GM23338 (cell line): ENCODE data around the gene PRKCI. TPM values are rescaled to one million over a fixed set of nuclear protein-coding genes. Genes with fewer than 3 reads are reported as not detected.

Experiments
- ATAC-seq: fragments of 200-7000 bp; cut with Tn5 transposase; 3 replicates; pipeline ENCODE4 v1.9.1; 2020
- DNase-seq: peaks from one replicate; pipeline ENCODE4 v3.0.0-alpha.2; 2015; ENCODE audit warnings: low spot score
- H2AFZ ChIP-seq: fragments of 200-600 bp; sonication (generic); 2 replicates; pipeline ENCODE4 v1.8.0; 2016; ENCODE audit warnings: antibody characterized with exemption, mild to moderate bottlenecking, moderate library complexity
- H3F3A ChIP-seq: fragments of 200-600 bp; sonication (generic); replicated peaks from 2 replicates; pipeline ENCODE4 v1.8.0; 2017; ENCODE audit warnings: antibody characterized with exemption, mixed run types, low read depth
- H3K27ac ChIP-seq: fragments of 200-600 bp; sonication (generic); 2 replicates; pipeline ENCODE4 v1.6.1; 2016; ENCODE audit warnings: low read depth
- H3K27me3 ChIP-seq: fragments of 200-600 bp; sonication (generic); 2 replicates; pipeline ENCODE4 v1.8.0; 2016; ENCODE audit warnings: mild to moderate bottlenecking, mixed run types, moderate library complexity; ENCODE audit not compliant: insufficient read depth
- H3K36me3 ChIP-seq: fragments of 200-600 bp; sonication (generic); 2 replicates; pipeline ENCODE4 v1.8.0; 2016; ENCODE audit warnings: mild to moderate bottlenecking; ENCODE audit not compliant: insufficient read depth
- H3K4me1 ChIP-seq: fragments of 200-600 bp; sonication (generic); 2 replicates; pipeline ENCODE4 v1.8.0; 2016; ENCODE audit warnings: mild to moderate bottlenecking, moderate library complexity; ENCODE audit not compliant: insufficient read depth
- H3K4me2 ChIP-seq: fragments of 200-600 bp; sonication (generic); 2 replicates; pipeline ENCODE4 v1.7.1; 2017; ENCODE audit warnings: mixed run types
- H3K4me3 ChIP-seq: fragments of 200-600 bp; sonication (generic); 2 replicates; pipeline ENCODE4 v1.6.1; 2016; ENCODE audit warnings: mixed run types
- H3K79me2 ChIP-seq: fragments of 200-600 bp; sonication (generic); replicated peaks from 2 replicates; pipeline ENCODE4 v1.8.0; 2017; ENCODE audit warnings: mild to moderate bottlenecking; ENCODE audit not compliant: insufficient read depth
- H3K9me2 ChIP-seq: fragments of 200-600 bp; sonication (generic); 2 replicates; pipeline ENCODE4 v1.8.0; 2017; ENCODE audit not compliant: insufficient read depth
- H4K20me1 ChIP-seq: fragments of 200-600 bp; sonication (generic); replicated peaks from 2 replicates; pipeline ENCODE4 v1.8.0; 2017; ENCODE audit warnings: mild to moderate bottlenecking; ENCODE audit not compliant: insufficient read depth
- H3K27ac Mint-ChIP-seq: 2 replicates; pipeline ENCODE4 v1.8.0; 2020; ENCODE audit warnings: inconsistent platforms, mild to moderate bottlenecking, moderate library complexity, mixed read lengths
- H3K27me3 Mint-ChIP-seq: 3 replicates; pipeline ENCODE4 v1.8.0; 2022; ENCODE audit warnings: low read depth, mild to moderate bottlenecking, moderate library complexity, mixed read lengths, inconsistent platforms; ENCODE audit not compliant: insufficient read depth, poor library complexity
- H3K36me3 Mint-ChIP-seq: 3 replicates; pipeline ENCODE4 v1.8.0; 2021; ENCODE audit warnings: low read depth, mild to moderate bottlenecking, inconsistent platforms, moderate library complexity, mixed read lengths
- H3K4me1 Mint-ChIP-seq: 3 replicates; pipeline ENCODE4 v1.8.0; 2020; ENCODE audit warnings: mild to moderate bottlenecking, inconsistent platforms, mixed read lengths
- H3K4me3 Mint-ChIP-seq: 3 replicates; pipeline ENCODE4 v1.8.0; 2021; ENCODE audit warnings: moderate library complexity, mild to moderate bottlenecking, inconsistent platforms, mixed read lengths
- H3K9me3 Mint-ChIP-seq: 3 replicates; pipeline ENCODE4 v1.8.0; 2020; ENCODE audit warnings: moderate library complexity, mild to moderate bottlenecking, inconsistent platforms, mixed read lengths
- CREB1 ChIP-seq: fragments of 250-450 bp; sonication (Bioruptor Pico); IDR thresholded peaks from 2 replicates; pipeline ENCODE4 v1.5.0; 2020; ENCODE audit warnings: low read depth, mild to moderate bottlenecking, moderate library complexity
- EZH2 ChIP-seq: fragments of 200-600 bp; sonication (generic); IDR thresholded peaks from one replicate; pipeline ENCODE4 v1.8.0; 2017; ENCODE audit warnings: antibody characterized with exemption, mild to moderate bottlenecking, low read depth; ENCODE audit not compliant: unreplicated experiment
- EZH2phosphoT487 ChIP-seq: fragments of 200-600 bp; sonication (generic); IDR thresholded peaks from one replicate; pipeline ENCODE4 v1.8.1; 2018; ENCODE audit warnings: antibody characterized with exemption; ENCODE audit not compliant: unreplicated experiment
- JUNB ChIP-seq: IDR thresholded peaks from one replicate; pipeline ENCODE4 v1.6.1; 2016; ENCODE audit warnings: antibody characterized with exemption; ENCODE audit not compliant: unreplicated experiment
- NANOG ChIP-seq: IDR thresholded peaks from 2 replicates; pipeline ENCODE4 v1.6.1; 2016; ENCODE audit warnings: antibody characterized with exemption, borderline replicate concordance
- POLR2AphosphoS5 ChIP-seq: IDR thresholded peaks from 2 replicates; pipeline ENCODE4 v1.6.1; 2016; ENCODE audit warnings: antibody characterized with exemption, low read depth
- STAT1 ChIP-seq: IDR thresholded peaks from one replicate; pipeline ENCODE4 v1.6.1; 2016; ENCODE audit warnings: antibody characterized with exemption; ENCODE audit not compliant: unreplicated experiment
- ZNF114 ChIP-seq: fragments of 250-450 bp; sonication (Bioruptor Pico); IDR thresholded peaks from 2 replicates; pipeline ENCODE4 v1.5.0; 2020; ENCODE audit warnings: mild to moderate bottlenecking, moderate library complexity
- polyA plus RNA-seq: library from polyadenylated mRNA; unstranded; fragments of >200 nt; fragmentation: Nextera tagmentation; extraction: Ambion mirVana; gene quantifications from 2 replicates; pipeline ENCODE4 v1.2.1, GENCODE V29; 2016
- total RNA-seq: library from RNA; depleted of rRNA; stranded (reverse); fragments of >200 nt; shearing (Covaris generic); gene quantifications from 2 replicates; pipeline ENCODE4 v1.2.3, GENCODE V29; 2014
- TF ChIP-seq, protein P1 (sequence below): IDR thresholded peaks from one replicate; pipeline ENCODE4 v1.6.1; 2018; ENCODE audit warnings: antibody characterized with exemption; ENCODE audit not compliant: unreplicated experiment
- TF ChIP-seq, protein P2 (sequence below): IDR thresholded peaks from 2 replicates; pipeline ENCODE4 v1.6.1; 2016; ENCODE audit warnings: antibody characterized with exemption
- TF ChIP-seq, protein P3 (sequence below): fragments of 250-450 bp; sonication (Bioruptor Pico); IDR thresholded peaks from 2 replicates; pipeline ENCODE4 v1.5.0; 2020; ENCODE audit warnings: mild to moderate bottlenecking, moderate library complexity
- TF ChIP-seq, protein P4 (sequence below), 2 experiments: fragments of 200-600 bp in 1 of 2; sonication (generic) in 1 of 2; conservative IDR thresholded peaks; 2 replicates each; pipeline versions ENCODE4 v1.5.1 to v1.6.1; 2016 to 2017; ENCODE audit warnings: antibody characterized with exemption in 2 of 2, low read depth in 2 of 2, mild to moderate bottlenecking in 2 of 2, moderate library complexity in 1 of 2

Gene PRKCI
- total and polyA plus RNA-seq, 2 experiments from 2014 or later, result 58.0 to 119 TPM

DNA sequence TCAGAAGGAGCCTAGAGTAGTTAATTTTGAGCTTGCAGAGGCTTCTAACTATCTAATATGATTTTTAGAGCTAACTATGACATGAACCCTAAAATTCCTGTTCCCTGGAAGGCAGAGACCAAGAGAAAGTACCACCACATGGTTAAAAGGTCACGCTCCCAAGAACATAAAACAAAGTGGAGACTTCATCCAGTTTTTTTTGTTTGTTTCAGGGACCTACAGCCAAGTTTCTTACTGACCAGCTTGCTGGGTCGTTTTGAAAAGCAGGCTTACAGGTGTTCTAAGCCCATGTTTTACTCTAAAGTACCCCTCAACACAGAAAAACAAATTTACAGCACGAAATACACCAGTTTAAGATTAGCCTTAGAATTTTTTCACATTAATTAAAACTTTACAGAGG lies 95.7 kb downstream of the PRKCI start (continued):
- TF ChIP-seq NANOG, result no peak
- TF ChIP-seq EZH2, result no peak
- TF ChIP-seq ZNF114, result no peak
- TF ChIP-seq, protein P1, sequence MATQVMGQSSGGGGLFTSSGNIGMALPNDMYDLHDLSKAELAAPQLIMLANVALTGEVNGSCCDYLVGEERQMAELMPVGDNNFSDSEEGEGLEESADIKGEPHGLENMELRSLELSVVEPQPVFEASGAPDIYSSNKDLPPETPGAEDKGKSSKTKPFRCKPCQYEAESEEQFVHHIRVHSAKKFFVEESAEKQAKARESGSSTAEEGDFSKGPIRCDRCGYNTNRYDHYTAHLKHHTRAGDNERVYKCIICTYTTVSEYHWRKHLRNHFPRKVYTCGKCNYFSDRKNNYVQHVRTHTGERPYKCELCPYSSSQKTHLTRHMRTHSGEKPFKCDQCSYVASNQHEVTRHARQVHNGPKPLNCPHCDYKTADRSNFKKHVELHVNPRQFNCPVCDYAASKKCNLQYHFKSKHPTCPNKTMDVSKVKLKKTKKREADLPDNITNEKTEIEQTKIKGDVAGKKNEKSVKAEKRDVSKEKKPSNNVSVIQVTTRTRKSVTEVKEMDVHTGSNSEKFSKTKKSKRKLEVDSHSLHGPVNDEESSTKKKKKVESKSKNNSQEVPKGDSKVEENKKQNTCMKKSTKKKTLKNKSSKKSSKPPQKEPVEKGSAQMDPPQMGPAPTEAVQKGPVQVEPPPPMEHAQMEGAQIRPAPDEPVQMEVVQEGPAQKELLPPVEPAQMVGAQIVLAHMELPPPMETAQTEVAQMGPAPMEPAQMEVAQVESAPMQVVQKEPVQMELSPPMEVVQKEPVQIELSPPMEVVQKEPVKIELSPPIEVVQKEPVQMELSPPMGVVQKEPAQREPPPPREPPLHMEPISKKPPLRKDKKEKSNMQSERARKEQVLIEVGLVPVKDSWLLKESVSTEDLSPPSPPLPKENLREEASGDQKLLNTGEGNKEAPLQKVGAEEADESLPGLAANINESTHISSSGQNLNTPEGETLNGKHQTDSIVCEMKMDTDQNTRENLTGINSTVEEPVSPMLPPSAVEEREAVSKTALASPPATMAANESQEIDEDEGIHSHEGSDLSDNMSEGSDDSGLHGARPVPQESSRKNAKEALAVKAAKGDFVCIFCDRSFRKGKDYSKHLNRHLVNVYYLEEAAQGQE, result no peak
- no peak for TF ChIP-seq STAT1
- TF ChIP-seq POLR2AphosphoS5, result no peak
- TF ChIP-seq CREB1, result no peak

DNA sequence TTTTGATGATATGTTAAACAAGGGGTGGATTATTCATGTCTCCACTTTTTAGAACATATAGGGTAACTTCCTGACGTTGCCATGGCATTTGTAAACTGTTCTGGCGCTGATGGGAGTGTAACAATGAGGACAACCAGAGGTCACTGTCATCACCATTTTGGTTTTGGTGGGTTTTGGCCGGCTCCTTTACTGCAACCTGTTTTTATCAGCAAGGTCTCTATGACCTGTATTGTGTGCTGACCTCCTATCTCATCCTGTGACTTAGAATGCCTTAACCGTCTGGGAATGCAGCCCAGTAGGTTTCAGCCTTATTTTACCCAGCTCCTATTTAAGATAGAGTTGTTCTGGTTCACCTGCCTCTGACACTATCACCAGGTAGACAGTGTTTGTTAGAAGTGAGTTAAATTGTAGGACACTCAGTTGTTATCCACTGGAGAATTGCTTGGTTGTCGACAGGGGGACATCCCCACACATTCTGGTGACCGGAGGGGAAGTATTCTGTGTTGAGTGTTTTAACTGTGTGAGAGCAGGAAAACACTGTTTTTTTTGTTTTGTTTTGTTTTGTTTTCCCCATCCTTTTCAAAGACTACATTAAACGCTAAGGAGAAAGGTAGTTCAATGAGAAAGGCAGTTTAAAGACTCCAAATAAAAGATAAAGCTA lies 98.4 kb downstream of the PRKCI start:
- H3K4me3 Mint-ChIP-seq, result no peak overlapping the region
- Histone ChIP-seq H3K36me3 (no peaks in the 10 kb centered on the region), H3K79me2 (no peaks in the 10 kb centered on the region), H3F3A (no peaks in the 10 kb centered on the region), H3K27me3 (peaks cover 5% of the 10 kb centered on the region; the same call in 1 of the 2 replicates), H3K9me2 (no peaks in the 10 kb centered on the region), H4K20me1 (no peaks in the 10 kb centered on the region), H3K4me2 (no peak overlapping the region), H2AFZ (no peak overlapping the region), H3K27ac (no peak overlapping the region), H3K4me3 (no peak overlapping the region), H3K4me1 (peaks cover 50% of the 10 kb centered on the region)
- no peak overlapping the region for H3K27ac Mint-ChIP-seq
- no peak for DNase-seq
- peaks cover 6% of the 10 kb centered on the region; the same call in 2 of the 3 replicates for H3K36me3 Mint-ChIP-seq
- peaks cover 7% of the 10 kb centered on the region for H3K27me3 Mint-ChIP-seq
- no peak for ATAC-seq
- peaks cover 48% of the 10 kb centered on the region for H3K4me1 Mint-ChIP-seq
- H3K9me3 Mint-ChIP-seq, result peaks cover 12% of the 10 kb centered on the region
- TF ChIP-seq ZNF114, result no peak
- TF ChIP-seq, protein P2, sequence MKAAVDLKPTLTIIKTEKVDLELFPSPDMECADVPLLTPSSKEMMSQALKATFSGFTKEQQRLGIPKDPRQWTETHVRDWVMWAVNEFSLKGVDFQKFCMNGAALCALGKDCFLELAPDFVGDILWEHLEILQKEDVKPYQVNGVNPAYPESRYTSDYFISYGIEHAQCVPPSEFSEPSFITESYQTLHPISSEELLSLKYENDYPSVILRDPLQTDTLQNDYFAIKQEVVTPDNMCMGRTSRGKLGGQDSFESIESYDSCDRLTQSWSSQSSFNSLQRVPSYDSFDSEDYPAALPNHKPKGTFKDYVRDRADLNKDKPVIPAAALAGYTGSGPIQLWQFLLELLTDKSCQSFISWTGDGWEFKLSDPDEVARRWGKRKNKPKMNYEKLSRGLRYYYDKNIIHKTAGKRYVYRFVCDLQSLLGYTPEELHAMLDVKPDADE, result no peak
- TF ChIP-seq, protein P3, sequence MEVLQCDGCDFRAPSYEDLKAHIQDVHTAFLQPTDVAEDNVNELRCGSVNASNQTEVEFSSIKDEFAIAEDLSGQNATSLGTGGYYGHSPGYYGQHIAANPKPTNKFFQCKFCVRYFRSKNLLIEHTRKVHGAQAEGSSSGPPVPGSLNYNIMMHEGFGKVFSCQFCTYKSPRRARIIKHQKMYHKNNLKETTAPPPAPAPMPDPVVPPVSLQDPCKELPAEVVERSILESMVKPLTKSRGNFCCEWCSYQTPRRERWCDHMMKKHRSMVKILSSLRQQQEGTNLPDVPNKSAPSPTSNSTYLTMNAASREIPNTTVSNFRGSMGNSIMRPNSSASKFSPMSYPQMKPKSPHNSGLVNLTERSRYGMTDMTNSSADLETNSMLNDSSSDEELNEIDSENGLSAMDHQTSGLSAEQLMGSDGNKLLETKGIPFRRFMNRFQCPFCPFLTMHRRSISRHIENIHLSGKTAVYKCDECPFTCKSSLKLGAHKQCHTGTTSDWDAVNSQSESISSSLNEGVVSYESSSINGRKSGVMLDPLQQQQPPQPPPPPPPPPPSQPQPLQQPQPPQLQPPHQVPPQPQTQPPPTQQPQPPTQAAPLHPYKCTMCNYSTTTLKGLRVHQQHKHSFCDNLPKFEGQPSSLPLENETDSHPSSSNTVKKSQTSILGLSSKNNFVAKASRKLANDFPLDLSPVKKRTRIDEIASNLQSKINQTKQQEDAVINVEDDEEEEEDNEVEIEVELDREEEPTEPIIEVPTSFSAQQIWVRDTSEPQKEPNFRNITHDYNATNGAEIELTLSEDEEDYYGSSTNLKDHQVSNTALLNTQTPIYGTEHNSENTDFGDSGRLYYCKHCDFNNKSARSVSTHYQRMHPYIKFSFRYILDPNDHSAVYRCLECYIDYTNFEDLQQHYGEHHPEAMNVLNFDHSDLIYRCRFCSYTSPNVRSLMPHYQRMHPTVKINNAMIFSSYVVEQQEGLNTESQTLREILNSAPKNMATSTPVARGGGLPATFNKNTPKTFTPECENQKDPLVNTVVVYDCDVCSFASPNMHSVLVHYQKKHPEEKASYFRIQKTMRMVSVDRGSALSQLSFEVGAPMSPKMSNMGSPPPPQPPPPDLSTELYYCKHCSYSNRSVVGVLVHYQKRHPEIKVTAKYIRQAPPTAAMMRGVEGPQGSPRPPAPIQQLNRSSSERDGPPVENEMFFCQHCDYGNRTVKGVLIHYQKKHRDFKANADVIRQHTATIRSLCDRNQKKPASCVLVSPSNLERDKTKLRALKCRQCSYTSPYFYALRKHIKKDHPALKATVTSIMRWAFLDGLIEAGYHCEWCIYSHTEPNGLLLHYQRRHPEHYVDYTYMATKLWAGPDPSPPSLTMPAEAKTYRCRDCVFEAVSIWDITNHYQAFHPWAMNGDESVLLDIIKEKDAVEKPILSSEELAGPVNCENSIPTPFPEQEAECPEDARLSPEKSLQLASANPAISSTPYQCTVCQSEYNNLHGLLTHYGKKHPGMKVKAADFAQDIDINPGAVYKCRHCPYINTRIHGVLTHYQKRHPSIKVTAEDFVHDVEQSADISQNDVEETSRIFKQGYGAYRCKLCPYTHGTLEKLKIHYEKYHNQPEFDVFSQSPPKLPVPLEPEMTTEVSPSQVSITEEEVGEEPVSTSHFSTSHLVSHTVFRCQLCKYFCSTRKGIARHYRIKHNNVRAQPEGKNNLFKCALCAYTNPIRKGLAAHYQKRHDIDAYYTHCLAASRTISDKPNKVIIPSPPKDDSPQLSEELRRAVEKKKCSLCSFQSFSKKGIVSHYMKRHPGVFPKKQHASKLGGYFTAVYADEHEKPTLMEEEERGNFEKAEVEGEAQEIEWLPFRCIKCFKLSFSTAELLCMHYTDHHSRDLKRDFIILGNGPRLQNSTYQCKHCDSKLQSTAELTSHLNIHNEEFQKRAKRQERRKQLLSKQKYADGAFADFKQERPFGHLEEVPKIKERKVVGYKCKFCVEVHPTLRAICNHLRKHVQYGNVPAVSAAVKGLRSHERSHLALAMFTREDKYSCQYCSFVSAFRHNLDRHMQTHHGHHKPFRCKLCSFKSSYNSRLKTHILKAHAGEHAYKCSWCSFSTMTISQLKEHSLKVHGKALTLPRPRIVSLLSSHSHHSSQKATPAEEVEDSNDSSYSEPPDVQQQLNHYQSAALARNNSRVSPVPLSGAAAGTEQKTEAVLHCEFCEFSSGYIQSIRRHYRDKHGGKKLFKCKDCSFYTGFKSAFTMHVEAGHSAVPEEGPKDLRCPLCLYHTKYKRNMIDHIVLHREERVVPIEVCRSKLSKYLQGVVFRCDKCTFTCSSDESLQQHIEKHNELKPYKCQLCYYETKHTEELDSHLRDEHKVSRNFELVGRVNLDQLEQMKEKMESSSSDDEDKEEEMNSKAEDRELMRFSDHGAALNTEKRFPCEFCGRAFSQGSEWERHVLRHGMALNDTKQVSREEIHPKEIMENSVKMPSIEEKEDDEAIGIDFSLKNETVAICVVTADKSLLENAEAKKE, result no peak
- no peak for TF ChIP-seq NANOG
- TF ChIP-seq POLR2AphosphoS5, result no peak
- no peak for TF ChIP-seq EZH2phosphoT487
- no peak for TF ChIP-seq JUNB
- TF ChIP-seq EZH2, result no peak
- TF ChIP-seq, protein P4, sequence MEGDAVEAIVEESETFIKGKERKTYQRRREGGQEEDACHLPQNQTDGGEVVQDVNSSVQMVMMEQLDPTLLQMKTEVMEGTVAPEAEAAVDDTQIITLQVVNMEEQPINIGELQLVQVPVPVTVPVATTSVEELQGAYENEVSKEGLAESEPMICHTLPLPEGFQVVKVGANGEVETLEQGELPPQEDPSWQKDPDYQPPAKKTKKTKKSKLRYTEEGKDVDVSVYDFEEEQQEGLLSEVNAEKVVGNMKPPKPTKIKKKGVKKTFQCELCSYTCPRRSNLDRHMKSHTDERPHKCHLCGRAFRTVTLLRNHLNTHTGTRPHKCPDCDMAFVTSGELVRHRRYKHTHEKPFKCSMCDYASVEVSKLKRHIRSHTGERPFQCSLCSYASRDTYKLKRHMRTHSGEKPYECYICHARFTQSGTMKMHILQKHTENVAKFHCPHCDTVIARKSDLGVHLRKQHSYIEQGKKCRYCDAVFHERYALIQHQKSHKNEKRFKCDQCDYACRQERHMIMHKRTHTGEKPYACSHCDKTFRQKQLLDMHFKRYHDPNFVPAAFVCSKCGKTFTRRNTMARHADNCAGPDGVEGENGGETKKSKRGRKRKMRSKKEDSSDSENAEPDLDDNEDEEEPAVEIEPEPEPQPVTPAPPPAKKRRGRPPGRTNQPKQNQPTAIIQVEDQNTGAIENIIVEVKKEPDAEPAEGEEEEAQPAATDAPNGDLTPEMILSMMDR (conservative IDR thresholded peaks at IDR 0.05; ENCODE audit: low read depth in 2 of 2), result no peak
- no peak for TF ChIP-seq CREB1
